Measurements from ENCODE around the gene PAF1.

The PAF1 gene

DNA sequence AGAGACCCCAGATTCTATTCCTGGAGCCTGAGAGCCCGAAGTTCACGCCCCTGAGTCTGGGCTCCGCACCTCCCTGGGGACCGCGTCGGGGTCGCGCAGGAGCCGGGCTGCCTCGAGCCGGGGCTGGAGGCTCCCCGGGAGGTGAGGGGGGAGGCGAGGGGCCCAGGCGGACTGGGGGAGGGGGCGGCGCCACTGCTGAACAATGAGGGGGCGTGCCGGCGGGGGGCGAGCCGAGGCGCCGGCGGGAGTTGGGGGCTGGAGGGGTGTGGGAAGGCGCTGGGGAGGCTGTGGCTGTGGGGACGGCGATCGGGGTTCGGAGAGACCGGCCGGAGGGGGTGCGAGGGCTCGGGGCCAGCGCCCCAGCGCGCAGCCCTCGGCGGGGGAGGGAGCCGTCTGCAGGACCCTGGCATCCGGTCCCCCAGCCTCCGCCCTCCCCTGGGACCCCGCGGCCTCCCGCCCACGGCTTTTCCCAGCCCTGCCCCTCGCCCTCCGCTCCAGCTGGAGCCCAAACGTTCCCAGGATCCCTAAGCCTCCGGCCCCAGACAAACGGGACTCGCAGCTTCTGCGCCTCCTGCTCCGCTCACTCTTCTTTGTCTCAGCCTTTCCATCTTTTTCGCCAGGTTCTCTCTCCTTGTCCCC is 22.5 kb upstream of the PAF1 start:
- Histone ChIP-seq H4K20me1 (ENCODE audit: insufficient read depth, low read length) (no peaks in the 10 kb centered on the region), H3K4me1 (ENCODE audit: insufficient read depth, low read length, severe bottlenecking) (peaks cover 39% of the 10 kb centered on the region), H3K27ac (ENCODE audit: low read depth, low read length, poor library complexity, severe bottlenecking) (peak overlapping the region; percentile 75), H3K9me3 (ENCODE audit: low read length) (no peaks in the 10 kb centered on the region), H3K9ac (ENCODE audit: low read length) (peak overlapping the region; percentile 99), H3K9me2 (ENCODE audit: low read depth, low read length) (no peaks in the 10 kb centered on the region), H3K27me3 (ENCODE audit: insufficient read depth, low read length) (no peaks in the 10 kb centered on the region), H3K79me2 (ENCODE audit: insufficient read depth, low read length) (peaks cover 6% of the 10 kb centered on the region; the same call in 1 of the 2 replicates), H2AFZ (ENCODE audit: low read length) (0 out of 2 replicates have a peak overlapping the region, but pooled peaks have one; percentile 23), H3F3A (ENCODE audit: insufficient read depth, low read length) (peaks cover 5% of the 10 kb centered on the region), H3K36me3 (ENCODE audit: insufficient read depth, low read length) (peaks cover 5% of the 10 kb centered on the region), H3K4me3 (ENCODE audit: low read depth, low read length, poor library complexity, severe bottlenecking) (peak overlapping the region; percentile 99), H3K4me2 (ENCODE audit: low read length) (peak overlapping the region; percentile 93)
- TF ChIP-seq, protein P1, sequence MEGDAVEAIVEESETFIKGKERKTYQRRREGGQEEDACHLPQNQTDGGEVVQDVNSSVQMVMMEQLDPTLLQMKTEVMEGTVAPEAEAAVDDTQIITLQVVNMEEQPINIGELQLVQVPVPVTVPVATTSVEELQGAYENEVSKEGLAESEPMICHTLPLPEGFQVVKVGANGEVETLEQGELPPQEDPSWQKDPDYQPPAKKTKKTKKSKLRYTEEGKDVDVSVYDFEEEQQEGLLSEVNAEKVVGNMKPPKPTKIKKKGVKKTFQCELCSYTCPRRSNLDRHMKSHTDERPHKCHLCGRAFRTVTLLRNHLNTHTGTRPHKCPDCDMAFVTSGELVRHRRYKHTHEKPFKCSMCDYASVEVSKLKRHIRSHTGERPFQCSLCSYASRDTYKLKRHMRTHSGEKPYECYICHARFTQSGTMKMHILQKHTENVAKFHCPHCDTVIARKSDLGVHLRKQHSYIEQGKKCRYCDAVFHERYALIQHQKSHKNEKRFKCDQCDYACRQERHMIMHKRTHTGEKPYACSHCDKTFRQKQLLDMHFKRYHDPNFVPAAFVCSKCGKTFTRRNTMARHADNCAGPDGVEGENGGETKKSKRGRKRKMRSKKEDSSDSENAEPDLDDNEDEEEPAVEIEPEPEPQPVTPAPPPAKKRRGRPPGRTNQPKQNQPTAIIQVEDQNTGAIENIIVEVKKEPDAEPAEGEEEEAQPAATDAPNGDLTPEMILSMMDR (IDR thresholded peaks at IDR 0.05; ENCODE audit: low read length) = no peak
- no peak for TF ChIP-seq EZH2 (IDR thresholded peaks at IDR 0.05; ENCODE audit: borderline replicate concordance, low read length)

DNA sequence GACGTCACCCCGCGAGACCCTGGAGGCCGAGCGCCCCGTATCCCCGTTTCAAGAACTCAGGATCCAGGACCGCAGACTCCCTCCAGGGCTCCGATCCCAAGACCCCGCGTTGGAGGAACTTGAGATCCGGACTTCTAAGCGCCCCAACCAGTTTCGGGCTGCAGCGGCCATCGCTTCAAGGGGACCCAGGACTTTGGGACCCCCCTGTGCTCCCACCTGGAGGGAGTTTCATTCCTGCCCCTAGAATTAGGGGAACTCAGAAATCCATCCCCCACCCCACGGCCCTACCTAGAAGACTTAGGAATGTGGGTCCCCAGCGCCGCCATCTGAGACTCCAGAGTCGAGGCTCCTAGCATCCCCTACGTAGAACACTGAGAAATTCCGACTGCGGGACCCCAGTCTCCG is 22.0 kb upstream of the PAF1 start:
- peaks cover 5% of the 10 kb centered on the region for H3F3A ChIP-seq (ENCODE audit: insufficient read depth, low read length)
- TF ChIP-seq, protein P1 (IDR thresholded peaks at IDR 0.05; ENCODE audit: low read length) = peak; percentile 28; the same call in 1 of the 2 replicates
- no peak for TF ChIP-seq EZH2 (IDR thresholded peaks at IDR 0.05; ENCODE audit: borderline replicate concordance, low read length)
- H3K4me2 ChIP-seq (ENCODE audit: low read length) = peak overlapping the region; percentile 93
- H3K36me3 ChIP-seq (ENCODE audit: insufficient read depth, low read length) = peaks cover 10% of the 10 kb centered on the region
- peaks cover 6% of the 10 kb centered on the region for H3K79me2 ChIP-seq (ENCODE audit: insufficient read depth, low read length)
- peaks cover 44% of the 10 kb centered on the region for H3K4me1 ChIP-seq (ENCODE audit: insufficient read depth, low read length, severe bottlenecking)
- peak overlapping the region; percentile 99 for H3K4me3 ChIP-seq (ENCODE audit: low read depth, low read length, poor library complexity, severe bottlenecking)
- H3K27ac ChIP-seq (ENCODE audit: low read depth, low read length, poor library complexity, severe bottlenecking) = peak overlapping the region; percentile 75
- H3K9ac ChIP-seq (ENCODE audit: low read length) = peak overlapping the region; percentile 99
- H3K9me2 ChIP-seq (ENCODE audit: low read depth, low read length) = no peaks in the 10 kb centered on the region
- 0 out of 2 replicates have a peak overlapping the region, but pooled peaks have one; percentile 23 for H2AFZ ChIP-seq (ENCODE audit: low read length)
- no peaks in the 10 kb centered on the region for H3K27me3 ChIP-seq (ENCODE audit: insufficient read depth, low read length)
- no peaks in the 10 kb centered on the region for H3K9me3 ChIP-seq (ENCODE audit: low read length)
- no peaks in the 10 kb centered on the region for H4K20me1 ChIP-seq (ENCODE audit: insufficient read depth, low read length)

DNA sequence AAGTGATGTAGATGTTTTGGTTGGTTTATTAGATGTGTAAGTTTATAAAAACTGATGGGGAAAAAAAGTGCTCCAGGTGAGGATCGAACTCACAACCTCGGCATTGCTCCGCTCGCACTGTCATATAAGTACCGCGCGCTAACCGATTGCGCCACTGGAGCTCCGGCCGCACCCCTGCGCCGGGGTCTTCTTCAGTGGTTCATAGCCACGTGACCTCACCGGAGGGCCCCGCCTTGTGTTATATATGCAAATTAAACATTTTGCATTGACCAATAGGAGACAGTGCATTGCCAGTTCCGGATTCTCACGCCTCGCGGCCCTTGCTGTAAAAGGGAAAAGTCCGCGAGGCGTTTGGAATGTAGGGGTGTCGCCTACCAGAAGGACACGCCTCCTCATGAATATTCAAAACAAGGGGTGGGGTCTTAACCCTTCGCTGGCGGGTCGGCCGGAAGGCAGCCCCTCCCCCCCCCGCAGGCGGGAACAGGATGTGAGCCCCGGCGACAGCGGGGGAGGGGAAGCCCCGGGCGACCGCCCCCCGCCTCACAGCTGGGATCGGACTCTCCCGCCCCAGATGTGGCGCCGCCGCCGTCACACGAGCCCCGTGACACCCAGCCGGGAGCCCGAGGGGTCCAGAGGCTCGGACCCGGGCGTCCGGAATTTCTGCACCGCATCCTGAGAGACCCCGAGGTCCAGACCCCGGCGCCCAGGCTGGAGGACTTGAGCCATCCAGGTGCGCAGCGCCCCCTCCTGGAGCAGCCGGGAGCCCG is 21.4 kb upstream of the PAF1 start, which contains the start of gene PLEKHG2:
Gene PLEKHG2 (plus strand): TSS at position 570 of the 767 bp plus-strand sequence. CDS start 1,418 bp downstream, outside the sequence.
- Histone ChIP-seq H3K4me1 (ENCODE audit: insufficient read depth, low read length, severe bottlenecking) (peaks cover 45% of the 10 kb centered on the region), H3K79me2 (ENCODE audit: insufficient read depth, low read length) (peaks cover 6% of the 10 kb centered on the region), H3K4me2 (ENCODE audit: low read length) (peak within 1 kb of the TSS; percentile 93), H3K4me3 (ENCODE audit: low read depth, low read length, poor library complexity, severe bottlenecking) (peak within 1 kb of the TSS; percentile 99), H4K20me1 (ENCODE audit: insufficient read depth, low read length) (no peaks in the 10 kb centered on the region), H3K36me3 (ENCODE audit: insufficient read depth, low read length) (peaks cover 10% of the 10 kb centered on the region), H3K27ac (ENCODE audit: low read depth, low read length, poor library complexity, severe bottlenecking) (peak within 1 kb of the TSS; percentile 96), H3K9me2 (ENCODE audit: low read depth, low read length) (no peaks in the 10 kb centered on the region), H3K9ac (ENCODE audit: low read length) (peak within 1 kb of the TSS; percentile 99), H3F3A (ENCODE audit: insufficient read depth, low read length) (peaks cover 5% of the 10 kb centered on the region), H3K27me3 (ENCODE audit: insufficient read depth, low read length) (no peaks in the 10 kb centered on the region), H3K9me3 (ENCODE audit: low read length) (no peaks in the 10 kb centered on the region), H2AFZ (ENCODE audit: low read length) (0 out of 2 replicates have a peak within 1 kb of the TSS, but pooled peaks have one; percentile 23)
- TF ChIP-seq EZH2 (IDR thresholded peaks at IDR 0.05; ENCODE audit: borderline replicate concordance, low read length) = no peak
- TF ChIP-seq, protein P1 (IDR thresholded peaks at IDR 0.05; ENCODE audit: low read length) = peak; percentile 87

Measured in OCI-LY1 (cell line).